HepG2 (cell line): ENCODE measurements around the gene FGD4. TPM values are rescaled to one million over a fixed set of nuclear protein-coding genes. Genes with fewer than 3 reads are reported as not detected.

Experiments used
- ATAC-seq: fragments of 200-7000 bp; cut with Tn5 transposase; 3 replicates; pipeline ENCODE4 v1.9.1; 2020; ENCODE audit warnings: mild to moderate bottlenecking, moderate library complexity
- BruUV-seq: library from RNA; stranded (reverse); fragments of 400-500 nt; replicated peaks from 2 replicates; lab custom pipeline; 2021; lab: Mats Ljungman, UMichigan
- CTCF ChIA-PET: fragments of 300-600 bp; formaldehyde crosslinking; extraction: SDS; loops from one replicate; lab custom pipeline; 2021; ENCODE audit warnings: low total read pairs, inconsistent platforms, low intra/inter-chr PET ratio; lab: Yijun Ruan, JAX
- POLR2A ChIA-PET: fragments of 350-600 bp; sonication (Branson Sonifier 250); formaldehyde crosslinking; loops from one replicate; lab custom pipeline; 2020; ENCODE audit warnings: antibody characterized with exemption, inconsistent platforms; lab: Yijun Ruan, JAX
- DNase-seq: peaks from one replicate; pipeline ENCODE4 v3.0.0-alpha.2; 2015; ENCODE audit warnings: low spot score
- FAIRE-seq: peaks from 3 replicates; lab custom pipeline; 2011; peaks lifted over from hg19 to GRCh38; lab: Jason Lieb, UNC
- H2AFZ ChIP-seq: one replicate; pipeline ENCODE4 v1.6.1; 2011; ENCODE audit warnings: low read length, inconsistent platforms
- H3K27ac ChIP-seq: fragments of 300-600 bp; 3 replicates; pipeline ENCODE4 v1.8.0; 2011; ENCODE audit warnings: mixed run types, mild to moderate bottlenecking, mixed read lengths, low read length, inconsistent platforms; ENCODE audit not compliant: insufficient read depth; ENCODE audit errors: extremely low read length
- H3K27me3 ChIP-seq, 2 experiments: fragments of 200-600 bp in 1 of 2; 2 replicates in 1 of 2; 3 replicates in 1 of 2; pipeline versions ENCODE4 v1.6.0 to v1.8.0; 2011; ENCODE audit warnings: low read length in 2 of 2, mild to moderate bottlenecking in 2 of 2, moderate library complexity in 2 of 2, inconsistent platforms in 1 of 2; ENCODE audit not compliant: insufficient read depth in 2 of 2, control insufficient read depth in 1 of 2
- H3K36me3 ChIP-seq, 2 experiments: fragments of 200-600 bp in 1 of 2; replicated peaks in 1 of 2; 2 replicates in 1 of 2; 3 replicates in 1 of 2; pipeline versions ENCODE4 v1.5.1 to v1.8.0; 2011; ENCODE audit warnings: low read length in 2 of 2, inconsistent platforms in 1 of 2; ENCODE audit not compliant: insufficient read depth in 2 of 2, control insufficient read depth in 1 of 2
- H3K4me1 ChIP-seq: 2 replicates; pipeline ENCODE4 v1.5.1; 2012; ENCODE audit warnings: low read length, inconsistent platforms; ENCODE audit not compliant: insufficient read depth
- H3K4me2 ChIP-seq: 2 replicates; pipeline ENCODE4 v1.6.0; 2011; ENCODE audit warnings: low read depth, low read length, inconsistent platforms
- H3K4me3 ChIP-seq, 3 experiments: fragments of 200-600 bp in 1 of 3; sonication (generic), shearing (Covaris generic) in 1 of 3; replicated peaks in 1 of 3; 2 replicates each; pipeline ENCODE4 v1.5.1; 2011 to 2016; ENCODE audit warnings: low read length in 3 of 3, inconsistent platforms in 2 of 3, low read depth in 2 of 3, mild to moderate bottlenecking in 2 of 3, control low read depth in 1 of 3, mixed read lengths in 1 of 3; ENCODE audit not compliant: insufficient read depth in 1 of 3
- H3K79me2 ChIP-seq: one replicate; pipeline ENCODE4 v1.6.1; 2011; ENCODE audit warnings: low read length, inconsistent platforms; ENCODE audit not compliant: insufficient read depth
- H3K9ac ChIP-seq: 2 replicates; pipeline ENCODE4 v1.6.0; 2011; ENCODE audit warnings: mild to moderate bottlenecking, low read depth, low read length, inconsistent platforms; ENCODE audit not compliant: insufficient read depth
- H3K9me3 ChIP-seq: 2 replicates; pipeline ENCODE4 v1.5.1; 2012; ENCODE audit warnings: mild to moderate bottlenecking, low read length
- H4K20me1 ChIP-seq: 2 replicates; pipeline ENCODE4 v1.6.0; 2011; ENCODE audit warnings: inconsistent platforms, mild to moderate bottlenecking, low read length, moderate library complexity; ENCODE audit not compliant: insufficient read depth
- GABPB1 ChIP-seq: IDR thresholded peaks from 2 replicates; pipeline ENCODE4 v1.6.1; 2016; ENCODE audit warnings: mild to moderate bottlenecking, missing genetic modification reagents, moderate library complexity, missing compliant biosample characterization
- HDAC1 ChIP-seq: sonication (generic); formaldehyde crosslinking; IDR thresholded peaks from 2 replicates; pipeline ENCODE4 v1.5.1; 2020; ENCODE audit warnings: mild to moderate bottlenecking, missing genetic modification reagents
- KDM1A ChIP-seq: IDR thresholded peaks from 2 replicates; pipeline ENCODE4 v1.6.1; 2016; ENCODE audit warnings: missing compliant biosample characterization
- NFYC ChIP-seq: IDR thresholded peaks from 2 replicates; pipeline ENCODE4 v1.6.1; 2016; ENCODE audit warnings: missing genetic modification reagents, missing compliant biosample characterization
- SETDB1 ChIP-seq: sonication (generic); formaldehyde crosslinking; IDR thresholded peaks from 2 replicates; pipeline ENCODE4 v1.5.1; 2020; ENCODE audit warnings: missing genetic modification reagents, mild to moderate bottlenecking, borderline replicate concordance
- ZC3H4 ChIP-seq: sonication (generic); formaldehyde crosslinking; IDR thresholded peaks from 2 replicates; pipeline ENCODE4 v1.4.0; 2020; ENCODE audit warnings: missing genetic modification reagents, borderline replicate concordance
- ZNF296 ChIP-seq: sonication (generic); formaldehyde crosslinking; conservative IDR thresholded peaks from 2 replicates; pipeline ENCODE4 v1.5.0; 2020; ENCODE audit warnings: mild to moderate bottlenecking, missing genetic modification reagents
- WGBS: methylation state at CpG from one replicate; pipeline ENCODE4 v1.1.6; 2017; ENCODE audit warnings: low lambda C conversion rate; 5-methylcytosine and 5-hydroxymethylcytosine counted together
- in situ Hi-C: cut with HindIII; loops from 2 replicates; pipeline ENCODE4 v1.10.0; 2017; ENCODE audit warnings: low pct_unique_long_range_greater_than_20kb; ENCODE audit not compliant: extremely low pct_ligation_motif_present
- intact Hi-C: fragments of 100-400 bp; cut with micrococcal nuclease; formaldehyde crosslinking; loops from one replicate; pipeline ENCODE4 v1.10.0; 2022; ENCODE audit not compliant: unreplicated experiment
- polyA plus RNA-seq, 8 experiments: library from polyadenylated mRNA; depleted of rRNA in 3 of 8; stranded (reverse) in 7 of 8; unstranded in 1 of 8; fragments of >200 nt; fragmentation: Illumina TruSeq in 4 of 8; extraction: Trizol in 4 of 8; gene quantifications; 2 replicates each; pipeline versions ENCODE4 v1.2.1 to v1.2.3, GENCODE V29; 2011 to 2016; ENCODE audit warnings: low read depth in 4 of 8, missing spikeins in 1 of 8, mixed read lengths in 1 of 8; ENCODE audit not compliant: insufficient read depth in 1 of 8
- total RNA-seq, 5 experiments: library from RNA; depleted of rRNA; stranded (reverse); fragments of >200 nt; fragmentation: Illumina TruSeq; extraction: Trizol; gene quantifications; 2 replicates each; pipeline ENCODE4 v1.2.3, GENCODE V29; 2016; ENCODE audit warnings: low read depth in 1 of 5
- TF ChIP-seq, protein P1 (sequence below): sonication (generic); formaldehyde crosslinking; IDR thresholded peaks from 2 replicates; pipeline ENCODE4 v1.5.0; 2020; ENCODE audit warnings: mild to moderate bottlenecking, missing genetic modification reagents, moderate library complexity

FGD4 gene
- total and polyA plus RNA-seq, 2 of the 13 experiments (the other 11 are each of a cell fraction or from before 2014, with no cell fraction given) = 4.6 to 6.6 TPM

DNA sequence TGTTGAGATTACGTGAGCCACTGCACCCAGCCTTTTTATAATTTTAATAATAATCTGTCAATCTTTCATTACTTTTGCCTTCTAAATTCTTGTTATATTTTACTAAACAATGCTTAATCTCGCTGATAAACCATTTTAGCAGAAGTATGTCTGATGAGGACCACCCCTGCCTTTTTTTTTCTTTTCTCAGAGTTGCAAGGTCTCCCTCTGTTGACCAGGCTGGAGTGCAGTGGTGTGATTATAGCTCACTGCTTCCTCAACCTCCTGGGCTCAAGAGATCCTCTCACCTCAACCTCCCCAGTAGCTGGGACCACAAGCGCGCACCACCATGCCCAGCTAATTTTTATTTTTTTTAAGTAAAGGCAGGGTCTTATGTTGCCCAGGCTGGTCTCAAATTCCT, 161.2 kb downstream of the FGD4 start:
- ChIA-PET CTCF (interaction anchor here (1.3 kb wide), 1 partner anchor 105 kb away, joined by 4 read pairs; no protein-coding TSS in a partner anchor), POLR2A (no interaction called here)
- H3K27me3 ChIP-seq = no peaks in the 10 kb centered on the region
- H3K27ac ChIP-seq = no peak overlapping the region
- no TSS peak for BruUV-seq
- TF ChIP-seq HDAC1 (CRISPR knock-in tag) (no peak), KDM1A (no peak), GABPB1 (no peak), ZC3H4 (CRISPR knock-in tag) (no peak), ZNF296 (CRISPR knock-in tag) (no peak), NFYC (no peak), SETDB1 (CRISPR knock-in tag) (no peak)
- TF ChIP-seq, protein P1, sequence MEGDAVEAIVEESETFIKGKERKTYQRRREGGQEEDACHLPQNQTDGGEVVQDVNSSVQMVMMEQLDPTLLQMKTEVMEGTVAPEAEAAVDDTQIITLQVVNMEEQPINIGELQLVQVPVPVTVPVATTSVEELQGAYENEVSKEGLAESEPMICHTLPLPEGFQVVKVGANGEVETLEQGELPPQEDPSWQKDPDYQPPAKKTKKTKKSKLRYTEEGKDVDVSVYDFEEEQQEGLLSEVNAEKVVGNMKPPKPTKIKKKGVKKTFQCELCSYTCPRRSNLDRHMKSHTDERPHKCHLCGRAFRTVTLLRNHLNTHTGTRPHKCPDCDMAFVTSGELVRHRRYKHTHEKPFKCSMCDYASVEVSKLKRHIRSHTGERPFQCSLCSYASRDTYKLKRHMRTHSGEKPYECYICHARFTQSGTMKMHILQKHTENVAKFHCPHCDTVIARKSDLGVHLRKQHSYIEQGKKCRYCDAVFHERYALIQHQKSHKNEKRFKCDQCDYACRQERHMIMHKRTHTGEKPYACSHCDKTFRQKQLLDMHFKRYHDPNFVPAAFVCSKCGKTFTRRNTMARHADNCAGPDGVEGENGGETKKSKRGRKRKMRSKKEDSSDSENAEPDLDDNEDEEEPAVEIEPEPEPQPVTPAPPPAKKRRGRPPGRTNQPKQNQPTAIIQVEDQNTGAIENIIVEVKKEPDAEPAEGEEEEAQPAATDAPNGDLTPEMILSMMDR (CRISPR knock-in tag) = peak; percentile 35; the same call in 1 of the 2 replicates
- no peak overlapping the region for H3K4me3 ChIP-seq
- H4K20me1 ChIP-seq = no peaks in the 10 kb centered on the region
- ATAC-seq (no peak), FAIRE-seq (no peak), DNase-seq (no peak)
- peaks cover 5% of the 10 kb centered on the region for H3K79me2 ChIP-seq
- intact Hi-C loops (no loop called here), in situ Hi-C loops (no loop called here)
- peaks cover 54% of the 10 kb centered on the region for H3K4me1 ChIP-seq
- no peak overlapping the region for H3K9ac ChIP-seq
- peaks cover 4 to 6% of the 10 kb centered on the region in 2 experiments; a peak in 3 of 5 replicates for H3K36me3 ChIP-seq
- no peak overlapping the region for H3K4me2 ChIP-seq
- H3K9me3 ChIP-seq = no peaks in the 10 kb centered on the region
- WGBS = 96% methylated on average over 4 of the region's 4 CpGs
- no peak overlapping the region for H2AFZ ChIP-seq
